GM23338 (cell line): Measurements from ENCODE around the gene BCAS3. TPM values are rescaled to one million over a fixed set of nuclear protein-coding genes. Genes with fewer than 3 reads are reported as not detected.

Experiments
- ATAC-seq: fragments of 200-7000 bp; cut with Tn5 transposase; 3 replicates; pipeline ENCODE4 v1.9.1; 2020
- DNase-seq: peaks from one replicate; pipeline ENCODE4 v3.0.0-alpha.2; 2015; ENCODE audit warnings: low spot score
- H2AFZ ChIP-seq: fragments of 200-600 bp; sonication (generic); 2 replicates; pipeline ENCODE4 v1.8.0; 2016; ENCODE audit warnings: antibody characterized with exemption, mild to moderate bottlenecking, moderate library complexity
- H3F3A ChIP-seq: fragments of 200-600 bp; sonication (generic); replicated peaks from 2 replicates; pipeline ENCODE4 v1.8.0; 2017; ENCODE audit warnings: antibody characterized with exemption, mixed run types, low read depth
- H3K27ac ChIP-seq: fragments of 200-600 bp; sonication (generic); 2 replicates; pipeline ENCODE4 v1.6.1; 2016; ENCODE audit warnings: low read depth
- H3K27me3 ChIP-seq: fragments of 200-600 bp; sonication (generic); 2 replicates; pipeline ENCODE4 v1.8.0; 2016; ENCODE audit warnings: mild to moderate bottlenecking, mixed run types, moderate library complexity; ENCODE audit not compliant: insufficient read depth
- H3K36me3 ChIP-seq: fragments of 200-600 bp; sonication (generic); 2 replicates; pipeline ENCODE4 v1.8.0; 2016; ENCODE audit warnings: mild to moderate bottlenecking; ENCODE audit not compliant: insufficient read depth
- H3K4me1 ChIP-seq: fragments of 200-600 bp; sonication (generic); 2 replicates; pipeline ENCODE4 v1.8.0; 2016; ENCODE audit warnings: mild to moderate bottlenecking, moderate library complexity; ENCODE audit not compliant: insufficient read depth
- H3K4me2 ChIP-seq: fragments of 200-600 bp; sonication (generic); 2 replicates; pipeline ENCODE4 v1.7.1; 2017; ENCODE audit warnings: mixed run types
- H3K4me3 ChIP-seq: fragments of 200-600 bp; sonication (generic); 2 replicates; pipeline ENCODE4 v1.6.1; 2016; ENCODE audit warnings: mixed run types
- H3K79me2 ChIP-seq: fragments of 200-600 bp; sonication (generic); replicated peaks from 2 replicates; pipeline ENCODE4 v1.8.0; 2017; ENCODE audit warnings: mild to moderate bottlenecking; ENCODE audit not compliant: insufficient read depth
- H3K9me2 ChIP-seq: fragments of 200-600 bp; sonication (generic); 2 replicates; pipeline ENCODE4 v1.8.0; 2017; ENCODE audit not compliant: insufficient read depth
- H4K20me1 ChIP-seq: fragments of 200-600 bp; sonication (generic); replicated peaks from 2 replicates; pipeline ENCODE4 v1.8.0; 2017; ENCODE audit warnings: mild to moderate bottlenecking; ENCODE audit not compliant: insufficient read depth
- H3K27ac Mint-ChIP-seq: 2 replicates; pipeline ENCODE4 v1.8.0; 2020; ENCODE audit warnings: inconsistent platforms, mild to moderate bottlenecking, moderate library complexity, mixed read lengths
- H3K27me3 Mint-ChIP-seq: 3 replicates; pipeline ENCODE4 v1.8.0; 2022; ENCODE audit warnings: low read depth, mild to moderate bottlenecking, moderate library complexity, mixed read lengths, inconsistent platforms; ENCODE audit not compliant: insufficient read depth, poor library complexity
- H3K36me3 Mint-ChIP-seq: 3 replicates; pipeline ENCODE4 v1.8.0; 2021; ENCODE audit warnings: low read depth, mild to moderate bottlenecking, inconsistent platforms, moderate library complexity, mixed read lengths
- H3K4me1 Mint-ChIP-seq: 3 replicates; pipeline ENCODE4 v1.8.0; 2020; ENCODE audit warnings: mild to moderate bottlenecking, inconsistent platforms, mixed read lengths
- H3K4me3 Mint-ChIP-seq: 3 replicates; pipeline ENCODE4 v1.8.0; 2021; ENCODE audit warnings: moderate library complexity, mild to moderate bottlenecking, inconsistent platforms, mixed read lengths
- H3K9me3 Mint-ChIP-seq: 3 replicates; pipeline ENCODE4 v1.8.0; 2020; ENCODE audit warnings: moderate library complexity, mild to moderate bottlenecking, inconsistent platforms, mixed read lengths
- EZH2phosphoT487 ChIP-seq: fragments of 200-600 bp; sonication (generic); IDR thresholded peaks from one replicate; pipeline ENCODE4 v1.8.1; 2018; ENCODE audit warnings: antibody characterized with exemption; ENCODE audit not compliant: unreplicated experiment
- STAT1 ChIP-seq: IDR thresholded peaks from one replicate; pipeline ENCODE4 v1.6.1; 2016; ENCODE audit warnings: antibody characterized with exemption; ENCODE audit not compliant: unreplicated experiment
- ZNF462 ChIP-seq: fragments of 250-450 bp; sonication (Bioruptor Pico); IDR thresholded peaks from 2 replicates; pipeline ENCODE4 v1.5.0; 2020; ENCODE audit warnings: mild to moderate bottlenecking, moderate library complexity
- polyA plus RNA-seq: library from polyadenylated mRNA; unstranded; fragments of >200 nt; fragmentation: Nextera tagmentation; extraction: Ambion mirVana; gene quantifications from 2 replicates; pipeline ENCODE4 v1.2.1, GENCODE V29; 2016
- total RNA-seq: library from RNA; depleted of rRNA; stranded (reverse); fragments of >200 nt; shearing (Covaris generic); gene quantifications from 2 replicates; pipeline ENCODE4 v1.2.3, GENCODE V29; 2014

BCAS3 gene
- total and polyA plus RNA-seq, 2 experiments from 2014 or later: 8.2 to 28.0 TPM

- no peak overlapping the region for H3K4me3 Mint-ChIP-seq
- ATAC-seq: no peak
- H3K36me3 Mint-ChIP-seq: no peaks in the 10 kb centered on the region
- H3K27me3 Mint-ChIP-seq: peaks cover 7% of the 10 kb centered on the region
- H3K9me2 ChIP-seq: no peaks in the 10 kb centered on the region
- no peaks in the 10 kb centered on the region for H3K9me3 Mint-ChIP-seq
- no peaks in the 10 kb centered on the region for H3K36me3 ChIP-seq
- H2AFZ ChIP-seq: no peak overlapping the region
- TF ChIP-seq ZNF462 (no peak), EZH2phosphoT487 (no peak)
- H3K4me1 Mint-ChIP-seq: peaks cover 6% of the 10 kb centered on the region
- H3K4me3 ChIP-seq: no peak overlapping the region
- no peaks in the 10 kb centered on the region for H3K27me3 ChIP-seq
- H3K79me2 ChIP-seq: no peaks in the 10 kb centered on the region
- H3K27ac ChIP-seq: no peak overlapping the region
- no peaks in the 10 kb centered on the region for H3K4me1 ChIP-seq
- no peak for DNase-seq
- no peak overlapping the region for H3K27ac Mint-ChIP-seq
- no peaks in the 10 kb centered on the region for H3F3A ChIP-seq
- no peaks in the 10 kb centered on the region for H4K20me1 ChIP-seq
- no peak overlapping the region for H3K4me2 ChIP-seq
Measured at GRCh38 chr17:61378658-61379456, 701.2 kb downstream of the BCAS3 start.

GRCh38 chr17:61379457-61380216 lies 702.0 kb downstream of the BCAS3 start:
- H3K4me3 ChIP-seq: no peak overlapping the region
- no peaks in the 10 kb centered on the region for H3K79me2 ChIP-seq
- H3K9me2 ChIP-seq: no peaks in the 10 kb centered on the region
- Mint-ChIP-seq H3K27me3 (peaks cover 9% of the 10 kb centered on the region), H3K9me3 (no peaks in the 10 kb centered on the region), H3K27ac (no peak overlapping the region; the same call in 1 of the 2 replicates), H3K36me3 (no peaks in the 10 kb centered on the region), H3K4me1 (peaks cover 6% of the 10 kb centered on the region), H3K4me3 (no peak overlapping the region)
- no peak overlapping the region for H3K27ac ChIP-seq
- H3K36me3 ChIP-seq: no peaks in the 10 kb centered on the region
- DNase-seq (no peak), ATAC-seq (peak; percentile 25; the same call in 2 of the 3 replicates)
- H3F3A ChIP-seq: no peaks in the 10 kb centered on the region
- H3K4me1 ChIP-seq: no peaks in the 10 kb centered on the region
- H3K4me2 ChIP-seq: no peak overlapping the region
- no peaks in the 10 kb centered on the region for H3K27me3 ChIP-seq
- H4K20me1 ChIP-seq: no peaks in the 10 kb centered on the region
- H2AFZ ChIP-seq: no peak overlapping the region
- no peak for TF ChIP-seq EZH2phosphoT487
- no peak for TF ChIP-seq ZNF462
- no peak for TF ChIP-seq STAT1
